Calu3 (cell line): ENCODE data around the gene PUS1. TPM values are rescaled to one million over a fixed set of nuclear protein-coding genes. Genes with fewer than 3 reads are reported as not detected.

ENCODE experiments used
- BruUV-seq: library from RNA; stranded (reverse); fragments of 400-500 nt; replicated peaks from 2 replicates; lab custom pipeline; 2021; lab: Mats Ljungman, UMichigan
- CTCF ChIA-PET: fragments of 300-600 bp; sonication (Branson Sonifier 250); formaldehyde crosslinking; loops from one replicate; lab custom pipeline; 2022; ENCODE audit warnings: antibody characterized with exemption; lab: Charles Lee
- DNase-seq: peaks from one replicate; pipeline ENCODE4 v3.0.0; 2022
- H3K27ac Mint-ChIP-seq: one replicate; pipeline ENCODE4 v1.8.0; 2022; ENCODE audit warnings: mixed read lengths; ENCODE audit not compliant: unreplicated experiment
- H3K27me3 Mint-ChIP-seq: one replicate; pipeline ENCODE4 v1.8.0; 2022; ENCODE audit warnings: mixed read lengths; ENCODE audit not compliant: unreplicated experiment
- H3K36me3 Mint-ChIP-seq: one replicate; pipeline ENCODE4 v1.8.0; 2022; ENCODE audit warnings: mild to moderate bottlenecking, moderate library complexity, mixed read lengths; ENCODE audit not compliant: insufficient read depth, unreplicated experiment
- H3K4me1 Mint-ChIP-seq: one replicate; pipeline ENCODE4 v1.8.0; 2022; ENCODE audit warnings: mild to moderate bottlenecking, low read depth, mixed read lengths; ENCODE audit not compliant: unreplicated experiment
- H3K4me3 Mint-ChIP-seq: one replicate; pipeline ENCODE4 v1.8.0; 2022; ENCODE audit warnings: mild to moderate bottlenecking, low read depth, moderate library complexity, mixed read lengths; ENCODE audit not compliant: unreplicated experiment
- H3K9me3 Mint-ChIP-seq: one replicate; pipeline ENCODE4 v1.8.0; 2022; ENCODE audit warnings: low read depth, mixed read lengths; ENCODE audit not compliant: unreplicated experiment
- intact Hi-C: fragments of 100-400 bp; cut with micrococcal nuclease; formaldehyde crosslinking; loops from one replicate; pipeline ENCODE4 v1.10.0; 2022; ENCODE audit not compliant: unreplicated experiment
- total RNA-seq: library from RNA; stranded (reverse); gene quantifications from 2 replicates; pipeline ENCODE4 v1.2.3, GENCODE V29; 2022
- TF ChIP-seq, protein P1 (sequence below): fragments of 200-600 bp; IDR thresholded peaks from one replicate; pipeline ENCODE4 v1.8.0; 2022; ENCODE audit warnings: antibody characterized with exemption; ENCODE audit not compliant: unreplicated experiment

PUS1 gene
- total RNA-seq, 1 experiment from 2014 or later = 81.3 TPM

DNA sequence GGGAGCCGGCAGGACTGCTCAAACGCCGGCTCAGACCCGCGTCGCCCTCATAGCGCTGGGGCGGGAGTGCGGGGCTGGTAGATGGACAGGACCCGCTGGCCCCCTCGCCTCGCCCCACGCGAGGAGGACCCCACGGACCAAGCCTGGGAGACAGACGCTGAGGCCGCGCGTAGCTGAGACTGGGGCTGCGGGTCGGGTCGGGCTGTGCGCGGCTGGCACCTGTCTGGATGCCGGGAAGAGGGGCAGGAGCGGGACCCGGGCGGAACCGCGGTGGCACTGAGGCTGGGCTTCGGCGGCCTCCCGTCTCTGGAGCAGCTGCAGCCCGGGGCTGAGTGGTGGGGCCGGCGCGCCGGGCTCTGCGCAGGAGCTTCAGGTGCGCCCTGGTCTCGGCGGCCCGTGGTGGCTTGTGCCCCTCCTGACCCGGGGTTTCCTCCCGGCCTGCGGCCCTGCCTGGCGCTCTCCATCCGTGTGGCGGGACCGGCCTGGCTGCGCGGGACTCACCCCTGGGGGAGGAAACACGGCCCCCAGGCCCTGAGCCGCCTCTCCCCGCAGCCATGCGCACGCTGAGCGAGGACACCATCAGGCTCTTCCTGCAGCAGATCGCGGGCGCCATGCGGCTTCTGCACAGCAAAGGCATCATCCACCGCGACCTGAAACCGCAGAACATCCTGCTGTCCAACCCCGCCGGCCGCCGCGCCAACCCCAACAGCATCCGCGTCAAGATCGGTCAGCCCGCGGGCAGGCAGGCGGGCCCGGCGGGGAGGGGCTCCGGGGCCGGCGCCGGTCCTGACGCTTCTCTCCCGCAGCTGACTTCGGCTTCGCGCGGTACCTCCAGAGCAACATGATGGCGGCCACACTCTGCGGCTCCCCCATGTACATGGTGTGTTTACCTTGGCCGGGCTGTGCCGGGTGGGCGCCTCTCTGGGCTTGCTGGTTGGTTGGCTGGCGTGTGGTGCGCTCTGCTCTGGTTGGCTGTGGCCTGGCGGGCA is 20.7 kb upstream of the PUS1 start:
- no peak overlapping the region for H3K27ac Mint-ChIP-seq
- no peak overlapping the region for H3K4me3 Mint-ChIP-seq
- no peak for DNase-seq
- peaks cover 25% of the 10 kb centered on the region for H3K36me3 Mint-ChIP-seq
- intact Hi-C loops = no loop called here
- H3K9me3 Mint-ChIP-seq = no peaks in the 10 kb centered on the region
- H3K27me3 Mint-ChIP-seq = no peaks in the 10 kb centered on the region
- H3K4me1 Mint-ChIP-seq = peaks cover 16% of the 10 kb centered on the region
- TF ChIP-seq, protein P1, sequence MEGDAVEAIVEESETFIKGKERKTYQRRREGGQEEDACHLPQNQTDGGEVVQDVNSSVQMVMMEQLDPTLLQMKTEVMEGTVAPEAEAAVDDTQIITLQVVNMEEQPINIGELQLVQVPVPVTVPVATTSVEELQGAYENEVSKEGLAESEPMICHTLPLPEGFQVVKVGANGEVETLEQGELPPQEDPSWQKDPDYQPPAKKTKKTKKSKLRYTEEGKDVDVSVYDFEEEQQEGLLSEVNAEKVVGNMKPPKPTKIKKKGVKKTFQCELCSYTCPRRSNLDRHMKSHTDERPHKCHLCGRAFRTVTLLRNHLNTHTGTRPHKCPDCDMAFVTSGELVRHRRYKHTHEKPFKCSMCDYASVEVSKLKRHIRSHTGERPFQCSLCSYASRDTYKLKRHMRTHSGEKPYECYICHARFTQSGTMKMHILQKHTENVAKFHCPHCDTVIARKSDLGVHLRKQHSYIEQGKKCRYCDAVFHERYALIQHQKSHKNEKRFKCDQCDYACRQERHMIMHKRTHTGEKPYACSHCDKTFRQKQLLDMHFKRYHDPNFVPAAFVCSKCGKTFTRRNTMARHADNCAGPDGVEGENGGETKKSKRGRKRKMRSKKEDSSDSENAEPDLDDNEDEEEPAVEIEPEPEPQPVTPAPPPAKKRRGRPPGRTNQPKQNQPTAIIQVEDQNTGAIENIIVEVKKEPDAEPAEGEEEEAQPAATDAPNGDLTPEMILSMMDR = no peak
- CTCF ChIA-PET = no interaction called here
- BruUV-seq = no TSS peak

DNA sequence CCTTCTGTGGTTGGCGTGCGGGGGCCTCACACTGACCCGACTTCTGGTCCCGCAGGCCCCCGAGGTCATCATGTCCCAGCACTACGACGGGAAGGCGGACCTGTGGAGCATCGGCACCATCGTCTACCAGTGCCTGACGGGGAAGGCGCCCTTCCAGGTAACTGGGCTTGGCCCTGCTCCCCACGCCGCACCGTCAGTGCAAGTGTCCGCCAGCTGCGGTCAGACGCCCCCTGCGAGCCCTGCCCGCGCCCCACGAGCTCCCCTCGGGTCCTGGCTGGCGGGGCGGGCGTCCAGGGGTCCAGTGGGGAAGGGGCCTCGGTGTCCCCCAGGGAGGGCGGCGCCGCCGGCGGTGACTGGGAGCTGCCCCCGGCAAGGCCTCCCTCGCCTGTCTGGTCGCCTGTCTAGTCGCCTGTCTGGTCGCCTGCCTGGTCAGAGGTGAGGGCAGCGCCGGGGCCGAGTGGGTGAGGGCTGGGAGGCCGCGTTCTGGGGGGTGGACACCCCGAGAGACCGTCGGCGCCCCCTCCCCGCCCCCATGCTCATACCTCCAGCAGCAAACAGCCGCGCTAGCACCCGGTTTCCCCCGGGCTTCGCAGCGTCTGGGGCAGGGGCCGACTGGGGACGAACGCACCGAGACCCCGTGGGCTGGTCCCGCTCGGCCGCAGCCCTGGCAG is 19.9 kb upstream of the PUS1 start:
- Mint-ChIP-seq H3K9me3 (no peaks in the 10 kb centered on the region), H3K27ac (no peak overlapping the region), H3K4me3 (no peak overlapping the region), H3K4me1 (peaks cover 16% of the 10 kb centered on the region), H3K27me3 (no peaks in the 10 kb centered on the region), H3K36me3 (peaks cover 33% of the 10 kb centered on the region)
- no TSS peak for BruUV-seq
- intact Hi-C loops = no loop called here
- CTCF ChIA-PET = no interaction called here
- DNase-seq = no peak
- TF ChIP-seq, protein P1 = no peak

DNA sequence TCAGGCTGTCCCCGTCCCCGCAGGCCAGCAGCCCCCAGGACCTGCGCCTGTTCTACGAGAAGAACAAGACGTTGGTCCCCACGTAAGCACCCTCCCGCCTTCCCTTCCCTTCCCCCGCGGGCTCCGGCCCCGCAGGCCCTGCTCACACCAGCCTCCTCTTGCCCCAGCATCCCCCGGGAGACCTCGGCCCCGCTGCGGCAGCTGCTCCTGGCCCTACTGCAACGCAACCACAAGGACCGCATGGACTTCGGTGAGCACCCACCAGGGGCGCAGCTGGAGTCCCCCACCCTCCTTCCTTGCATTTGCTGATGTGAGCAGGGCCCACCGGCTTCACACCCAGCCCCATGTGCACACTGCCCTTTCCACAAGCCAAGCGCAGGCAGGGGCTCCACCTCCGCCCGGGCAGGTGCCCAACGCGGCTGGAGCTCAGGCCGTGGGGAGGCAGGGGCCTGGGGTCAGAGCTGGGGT is 19.3 kb upstream of the PUS1 start:
- no peaks in the 10 kb centered on the region for H3K9me3 Mint-ChIP-seq
- peaks cover 35% of the 10 kb centered on the region for H3K36me3 Mint-ChIP-seq
- no TSS peak for BruUV-seq
- intact Hi-C loops = no loop called here
- H3K4me1 Mint-ChIP-seq = peaks cover 16% of the 10 kb centered on the region
- no peak overlapping the region for H3K27ac Mint-ChIP-seq
- DNase-seq = no peak
- CTCF ChIA-PET = no interaction called here
- H3K27me3 Mint-ChIP-seq = no peaks in the 10 kb centered on the region
- TF ChIP-seq, protein P1 = no peak
- no peak overlapping the region for H3K4me3 Mint-ChIP-seq

DNA sequence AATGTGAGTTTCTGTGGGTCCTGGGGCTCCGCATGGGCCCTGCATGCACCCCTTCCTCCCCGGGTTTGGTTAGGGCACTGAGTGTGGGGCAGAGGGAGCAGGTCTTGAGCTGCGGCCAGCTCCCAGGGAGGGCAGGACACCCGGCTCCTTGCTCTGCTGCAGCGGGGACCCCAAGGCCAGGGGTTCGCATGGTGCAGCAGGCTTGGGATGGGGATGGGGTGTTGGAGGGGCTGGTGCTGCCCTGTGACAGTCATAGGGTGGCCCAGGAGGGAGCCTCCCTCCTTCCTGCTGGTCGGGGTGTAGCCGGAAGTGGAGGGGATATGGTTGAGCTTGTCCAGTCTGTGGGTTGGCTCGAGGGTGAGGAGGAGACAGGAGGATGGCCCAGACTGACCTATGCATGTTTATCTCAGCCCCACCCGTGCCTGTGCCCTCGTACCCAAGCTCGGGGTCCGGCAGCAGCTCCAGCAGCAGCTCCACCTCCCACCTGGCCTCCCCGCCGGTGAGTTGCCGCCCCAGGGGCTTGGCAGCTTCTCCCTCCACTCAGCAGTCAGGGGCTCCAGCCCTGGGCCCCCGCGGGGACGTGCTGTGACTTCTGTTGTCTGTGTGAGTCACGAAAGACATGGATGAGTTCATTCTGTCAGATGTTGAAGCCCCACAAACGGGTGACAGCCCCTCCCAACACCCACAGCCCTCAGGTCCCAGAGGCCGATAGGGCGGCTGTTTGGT is 18.6 kb upstream of the PUS1 start:
- no peaks in the 10 kb centered on the region for H3K9me3 Mint-ChIP-seq
- peaks cover 39% of the 10 kb centered on the region for H3K36me3 Mint-ChIP-seq
- no peak overlapping the region for H3K27ac Mint-ChIP-seq
- H3K27me3 Mint-ChIP-seq = no peaks in the 10 kb centered on the region
- DNase-seq = no peak
- no peak overlapping the region for H3K4me3 Mint-ChIP-seq
- intact Hi-C loops = no loop called here
- no TSS peak for BruUV-seq
- TF ChIP-seq, protein P1 = no peak
- CTCF ChIA-PET = no interaction called here
- peaks cover 16% of the 10 kb centered on the region for H3K4me1 Mint-ChIP-seq
